ENCODE data around the gene ASIC3.

ASIC3 gene

DNA sequence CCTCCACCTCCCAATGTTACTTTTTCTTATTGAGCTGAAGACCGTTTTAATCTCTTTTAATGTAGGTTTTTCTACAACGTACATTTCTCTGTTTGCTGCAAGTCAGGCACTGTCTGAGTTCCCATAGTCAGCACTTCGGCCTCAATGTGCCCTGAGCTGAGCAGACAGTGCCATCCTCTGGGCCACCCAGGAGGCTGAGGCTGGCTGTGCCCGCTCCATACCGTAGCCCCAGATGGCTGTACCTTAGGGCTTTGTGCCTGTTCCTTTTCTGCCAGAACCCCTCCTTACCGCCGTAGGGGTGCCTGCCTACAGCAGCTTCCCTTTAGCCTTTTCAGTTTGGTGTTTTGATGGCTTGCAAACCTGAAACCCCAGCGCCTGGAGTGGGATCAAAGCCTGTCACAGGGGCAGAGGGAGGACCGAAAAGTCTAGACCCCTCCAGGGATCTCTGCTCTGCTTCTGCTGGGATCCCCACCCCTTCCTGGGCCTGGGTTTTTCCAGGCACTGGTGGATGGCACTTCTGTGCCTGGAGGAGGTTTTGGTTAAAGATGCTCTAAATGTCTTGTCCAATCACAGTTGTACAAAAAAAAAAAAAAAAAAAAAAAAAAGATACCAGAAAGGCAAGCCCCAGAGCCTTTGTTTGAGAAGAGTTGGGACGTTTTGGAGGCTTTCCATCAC, 46.9 kb downstream of the ASIC3 start:
- no peak for DNase-seq (ENCODE audit: low read depth in 1 of 2, low spot score in 1 of 2)
- TF ChIP-seq JUND (IDR thresholded peaks at IDR 0.05; ENCODE audit: low read depth): no peak
- in situ Hi-C loops (cut with HindIII; ENCODE audit: low pct_unique_long_range_greater_than_20kb, low sequenced_read_pairs): no loop called here

DNA sequence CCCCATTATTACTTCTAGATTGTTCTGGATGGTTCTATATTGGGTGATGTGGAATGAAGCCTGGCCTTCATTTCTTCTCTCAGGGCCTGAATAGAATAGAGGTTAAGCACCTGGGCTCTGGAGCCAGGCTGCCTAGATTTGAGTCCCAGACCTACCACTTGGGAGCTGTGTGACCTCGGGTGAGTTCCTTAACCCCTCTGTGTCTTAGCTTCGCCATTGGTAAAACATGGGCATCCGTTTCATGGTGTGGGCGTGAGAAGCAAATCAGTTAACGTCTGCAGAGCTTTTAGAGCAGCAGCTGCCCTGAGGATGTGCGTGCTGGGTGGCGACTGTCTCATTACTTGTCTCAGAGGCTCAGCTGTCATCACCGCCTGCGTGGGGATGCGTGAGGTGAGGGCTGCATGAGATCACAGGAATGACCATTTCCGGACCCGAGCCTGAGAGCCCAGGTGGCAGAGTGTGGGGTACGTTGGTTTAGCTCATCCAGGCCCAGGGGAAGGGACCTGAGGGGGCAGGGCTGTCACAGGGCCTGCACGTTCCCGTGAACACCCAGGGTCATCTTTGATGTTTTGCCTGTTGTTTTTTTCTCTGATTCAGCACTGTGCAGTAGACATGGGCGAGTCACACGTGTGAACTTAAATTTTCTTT, 47.6 kb downstream of the ASIC3 start:
- DNase-seq (ENCODE audit: low read depth in 1 of 2, low spot score in 1 of 2): no peak
- in situ Hi-C loops (cut with HindIII; ENCODE audit: low pct_unique_long_range_greater_than_20kb, low sequenced_read_pairs): no loop called here
- no peak for TF ChIP-seq JUND (IDR thresholded peaks at IDR 0.05; ENCODE audit: low read depth)

DNA sequence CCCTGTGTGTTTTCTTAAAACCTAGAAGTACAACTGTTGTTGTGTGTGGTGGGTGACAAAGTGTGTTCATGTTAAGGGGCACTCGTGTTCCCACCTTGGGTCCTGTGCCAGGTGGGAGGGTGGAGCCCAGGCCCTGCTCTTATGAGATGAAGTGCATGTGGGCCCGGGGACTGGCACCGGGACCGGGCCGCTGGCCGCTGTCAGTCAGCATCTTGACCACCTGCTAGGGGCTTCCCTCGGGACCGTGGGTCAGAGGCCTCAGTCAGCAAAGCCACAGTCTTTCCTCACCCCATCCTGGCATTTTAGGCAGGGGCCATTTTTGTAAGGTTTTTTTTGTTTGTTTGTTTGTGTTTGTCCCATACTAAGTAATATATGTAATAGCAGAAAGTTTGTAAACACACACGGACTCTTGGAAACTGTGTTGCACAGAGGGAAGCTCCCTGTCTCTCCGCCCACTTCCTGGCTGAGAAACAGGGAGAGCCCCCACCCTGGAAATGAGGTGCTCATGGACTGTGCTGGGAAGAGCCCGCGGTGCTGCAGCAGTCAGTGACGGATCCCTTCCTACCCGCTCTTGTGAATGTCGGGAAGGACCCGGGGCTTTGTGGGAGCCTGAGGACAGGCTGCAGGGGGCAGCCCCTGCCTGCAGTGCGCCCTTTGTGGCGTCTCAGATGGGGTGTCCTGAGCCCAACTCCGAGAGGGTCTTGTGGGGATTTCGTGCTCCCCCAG, 51.3 kb downstream of the ASIC3 start:
- DNase-seq (ENCODE audit: low read depth in 1 of 2, low spot score in 1 of 2): no peak
- no peak for TF ChIP-seq JUND (IDR thresholded peaks at IDR 0.05; ENCODE audit: low read depth)
- in situ Hi-C loops (cut with HindIII; ENCODE audit: low pct_unique_long_range_greater_than_20kb, low sequenced_read_pairs): no loop called here

DNA sequence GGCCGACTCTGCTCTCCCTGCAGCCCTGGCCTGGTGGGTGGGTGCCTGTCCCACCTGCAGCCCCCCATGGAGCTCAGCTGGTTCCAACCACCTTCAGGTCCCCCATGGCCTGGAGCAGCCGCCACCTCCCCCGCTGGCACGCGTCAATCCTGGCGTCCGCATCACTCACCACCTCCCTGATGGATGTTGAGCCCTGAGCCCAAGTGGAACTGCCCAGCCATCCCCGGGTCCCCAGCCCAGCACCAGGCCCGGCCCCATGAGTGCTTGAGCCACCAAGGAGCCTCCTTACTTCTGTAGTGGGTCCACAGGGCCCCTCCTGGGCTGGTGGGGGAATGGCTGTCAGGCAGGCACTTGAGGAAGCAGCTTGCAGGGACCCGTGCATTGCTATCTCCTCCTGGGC, 52.6 kb downstream of the ASIC3 start:
- DNase-seq (ENCODE audit: low read depth in 1 of 2, low spot score in 1 of 2): no peak
- TF ChIP-seq JUND (IDR thresholded peaks at IDR 0.05; ENCODE audit: low read depth): no peak
- in situ Hi-C loops (cut with HindIII; ENCODE audit: low pct_unique_long_range_greater_than_20kb, low sequenced_read_pairs): no loop called here

DNA sequence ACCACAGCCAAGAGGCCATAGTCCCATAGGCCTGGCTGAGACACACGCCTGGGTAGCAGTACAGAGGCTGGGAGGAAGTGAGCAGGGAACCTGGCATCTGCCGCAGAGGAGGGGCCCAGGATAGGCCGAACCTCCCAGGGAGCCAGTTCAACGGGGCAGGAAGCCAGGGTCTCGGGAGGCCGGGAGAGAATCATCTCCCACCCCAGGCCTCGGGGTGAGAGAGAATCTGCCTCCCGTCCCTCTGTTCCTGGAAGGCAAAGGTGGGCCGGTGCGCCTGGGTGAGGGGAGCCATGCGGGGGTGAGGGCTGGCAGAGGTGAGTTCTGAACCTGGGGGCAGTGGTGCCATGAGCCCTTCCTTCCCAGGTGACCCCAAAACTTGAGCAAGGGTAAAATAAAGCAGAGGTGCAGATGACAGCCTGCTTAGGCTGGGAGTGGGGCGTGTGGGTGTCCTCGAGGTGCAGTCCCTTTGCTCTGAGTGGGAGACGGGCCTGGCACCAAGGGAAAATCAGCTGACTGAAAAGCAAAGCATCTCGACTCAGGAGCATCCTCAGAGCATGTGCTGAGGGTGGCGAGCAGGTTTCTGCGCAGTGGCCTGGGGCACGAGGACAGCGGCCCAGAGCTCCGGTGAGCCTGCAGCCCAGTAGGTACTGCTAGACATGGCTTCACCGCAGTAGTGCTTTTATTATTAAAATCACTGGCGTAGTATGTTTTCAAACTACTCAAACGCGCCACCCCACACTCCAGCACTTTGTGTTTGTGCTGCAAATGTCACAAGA, 53.5 kb downstream of the ASIC3 start:
- in situ Hi-C loops (cut with HindIII; ENCODE audit: low pct_unique_long_range_greater_than_20kb, low sequenced_read_pairs): no loop called here

More for the DNA sequence above, 53.5 kb downstream of the ASIC3 start:
- no peak for TF ChIP-seq JUND (IDR thresholded peaks at IDR 0.05; ENCODE audit: low read depth)
- no peak for DNase-seq (ENCODE audit: low read depth in 1 of 2, low spot score in 1 of 2)

Measured in T47D (cell line).